ENCODE data around the gene UBE2Q2. TPM values are rescaled to one million over a fixed set of nuclear protein-coding genes. Genes with fewer than 3 reads are reported as not detected.

The UBE2Q2 gene
- polyA plus RNA-seq, 1 donor from 2014 or later = 83.8 TPM

- H3K9me3 ChIP-seq (ENCODE audit: low read length) = no peaks in the 10 kb centered on the region
- peaks cover 9% of the 10 kb centered on the region for H3K36me3 ChIP-seq (ENCODE audit: insufficient read depth, low read length)
- peaks cover 19% of the 10 kb centered on the region for H3K79me2 ChIP-seq (replicated peaks; ENCODE audit: insufficient read depth, low read length)
Observed at GRCh38 chr15:75857886-75858285, 14.6 kb downstream of the UBE2Q2 start.

GRCh38 chr15:75861750-75862402 is 18.6 kb downstream of the UBE2Q2 start:
- Histone ChIP-seq H3K9me3 (ENCODE audit: low read length) (no peaks in the 10 kb centered on the region), H3K4me3 (ENCODE audit: low read length) (no peak overlapping the region), H3K27ac (ENCODE audit: low read length) (no peak overlapping the region), H3K9ac (ENCODE audit: low read length) (no peak overlapping the region), H4K20me1 (ENCODE audit: insufficient read depth) (no peaks in the 10 kb centered on the region), H3K4me2 (ENCODE audit: low read length) (no peak overlapping the region), H3K9me2 (ENCODE audit: insufficient read depth, low read length) (no peaks in the 10 kb centered on the region), H3K27me3 (ENCODE audit: insufficient read depth, low read depth, low read length) (no peaks in the 10 kb centered on the region), H3K79me2 (replicated peaks; ENCODE audit: insufficient read depth, low read length) (peaks cover 9% of the 10 kb centered on the region), H2AFZ (ENCODE audit: low read depth, low read length) (no peak overlapping the region), H3F3A (ENCODE audit: insufficient read depth, low read length, poor library complexity, severe bottlenecking) (no peaks in the 10 kb centered on the region), H3K36me3 (ENCODE audit: insufficient read depth, low read length) (peaks cover 9% of the 10 kb centered on the region)
- TF ChIP-seq SMC3 (conservative IDR thresholded peaks at IDR 0.05; ENCODE audit: poor library complexity) = no peak
- no peak for TF ChIP-seq RAD21 (conservative IDR thresholded peaks at IDR 0.05)
- TF ChIP-seq EZH2 (IDR thresholded peaks at IDR 0.05; ENCODE audit: borderline replicate concordance, insufficient read depth, low read length, poor library complexity, severe bottlenecking) = no peak
- no peak for TF ChIP-seq POLR2AphosphoS5 (IDR thresholded peaks at IDR 0.05)
- no peak for TF ChIP-seq MXI1 (conservative IDR thresholded peaks at IDR 0.05; ENCODE audit: poor library complexity, severe bottlenecking)
- TF ChIP-seq TAF1 (IDR thresholded peaks at IDR 0.05; ENCODE audit: low read depth) = no peak
- TF ChIP-seq REST (IDR thresholded peaks at IDR 0.05; ENCODE audit: borderline replicate concordance) = no peak
- TF ChIP-seq EP300 (conservative IDR thresholded peaks at IDR 0.05; ENCODE audit: poor library complexity, severe bottlenecking) = no peak

More at GRCh38 chr15:75857886-75858285, 14.6 kb downstream of the UBE2Q2 start:
- H3K4me3 ChIP-seq (ENCODE audit: low read length) = no peak overlapping the region
- H2AFZ ChIP-seq (ENCODE audit: low read depth, low read length) = no peak overlapping the region
- H3K9me2 ChIP-seq (ENCODE audit: insufficient read depth, low read length) = no peaks in the 10 kb centered on the region
- H3K9ac ChIP-seq (ENCODE audit: low read length) = no peak overlapping the region
- no peak overlapping the region for H3K27ac ChIP-seq (ENCODE audit: low read length)
- H4K20me1 ChIP-seq (ENCODE audit: insufficient read depth) = no peaks in the 10 kb centered on the region
- H3K4me2 ChIP-seq (ENCODE audit: low read length) = no peak overlapping the region
- TF ChIP-seq EP300 (conservative IDR thresholded peaks at IDR 0.05; ENCODE audit: poor library complexity, severe bottlenecking) (no peak), SMC3 (conservative IDR thresholded peaks at IDR 0.05; ENCODE audit: poor library complexity) (no peak), POLR2AphosphoS5 (IDR thresholded peaks at IDR 0.05) (no peak), CTCF (IDR thresholded peaks at IDR 0.05; ENCODE audit: poor library complexity, severe bottlenecking) (no peak), EZH2 (IDR thresholded peaks at IDR 0.05; ENCODE audit: borderline replicate concordance, insufficient read depth, low read length, poor library complexity, severe bottlenecking) (no peak), MXI1 (conservative IDR thresholded peaks at IDR 0.05; ENCODE audit: poor library complexity, severe bottlenecking) (no peak), TAF1 (IDR thresholded peaks at IDR 0.05; ENCODE audit: low read depth) (no peak), RAD21 (conservative IDR thresholded peaks at IDR 0.05) (no peak), REST (IDR thresholded peaks at IDR 0.05; ENCODE audit: borderline replicate concordance) (no peak)
- H3F3A ChIP-seq (ENCODE audit: insufficient read depth, low read length, poor library complexity, severe bottlenecking) = no peaks in the 10 kb centered on the region
- no peaks in the 10 kb centered on the region for H3K27me3 ChIP-seq (ENCODE audit: insufficient read depth, low read depth, low read length)
